GM12892 (cell line): ENCODE measurements around the gene PECR.

Experiments
- POLR2A ChIP-seq: IDR thresholded peaks from 2 replicates; pipeline ENCODE4 v1.6.1; 2011; ENCODE audit warnings: low read depth, low read length, control low read depth
- POLR2AphosphoS5 ChIP-seq: IDR thresholded peaks from 2 replicates; pipeline ENCODE4 v1.6.1; 2011; ENCODE audit warnings: low read depth, low read length, control low read depth
- TAF1 ChIP-seq: IDR thresholded peaks from 2 replicates; pipeline ENCODE4 v1.6.1; 2011; ENCODE audit warnings: low read depth, mild to moderate bottlenecking, control low read depth, low read length, borderline replicate concordance

DNA sequence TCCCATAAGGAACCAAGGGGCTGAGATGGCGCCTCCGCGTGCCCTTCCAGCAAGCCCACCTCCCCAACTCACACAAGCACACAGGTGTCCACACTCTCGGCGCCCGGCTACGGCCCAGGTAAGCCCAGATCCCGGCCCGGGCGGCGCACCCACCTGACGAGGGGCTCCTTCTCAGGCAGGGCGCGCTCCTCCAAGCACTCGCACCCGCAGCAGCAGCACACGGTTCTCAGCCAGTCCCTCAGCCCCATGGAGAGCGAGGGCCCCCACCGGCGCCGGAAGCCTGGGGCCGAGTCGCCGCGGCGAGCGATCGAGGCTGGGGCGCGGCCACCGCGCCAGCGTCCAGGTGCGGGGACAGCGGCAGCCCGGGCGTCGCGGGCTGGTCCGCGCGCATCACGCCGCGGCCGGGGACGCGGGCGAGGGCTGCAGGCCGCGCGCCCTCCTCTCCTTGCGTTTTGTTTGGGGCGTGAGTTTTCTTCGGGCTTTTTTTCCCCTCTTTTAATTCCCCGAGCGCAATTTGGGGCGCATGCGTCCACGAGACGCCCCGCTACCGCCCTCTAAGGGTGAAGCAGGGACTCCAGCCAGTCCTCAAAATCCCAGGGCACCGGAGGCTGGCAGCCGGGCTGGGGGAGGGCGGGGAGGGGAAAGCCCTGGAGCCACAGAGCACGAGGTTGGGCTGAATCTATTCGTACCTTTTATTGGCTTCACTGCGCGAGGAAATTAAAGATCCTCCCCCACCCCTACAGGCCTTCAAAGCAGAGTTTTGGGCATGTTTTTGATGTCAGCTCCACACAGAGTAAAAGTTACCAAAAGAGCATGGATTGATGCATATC, 68.3 kb downstream of the PECR start, which contains the start of gene MREG:
- TF ChIP-seq POLR2AphosphoS5 (peak; percentile 43; the same call in 1 of the 2 replicates), POLR2A (peak; percentile 76; the same call in 1 of the 2 replicates), TAF1 (0 out of 2 replicates have a peak, but pooled peaks have one; percentile 1)
